GM21390 (cell line): ENCODE measurements around the gene CYSTM1.

ENCODE experiments used
- ATAC-seq: cut with Tn5 transposase; IDR thresholded peaks from one replicate; pipeline ENCODE4 v1.9.1; 2021; ENCODE audit not compliant: unreplicated experiment

The CYSTM1 gene

DNA sequence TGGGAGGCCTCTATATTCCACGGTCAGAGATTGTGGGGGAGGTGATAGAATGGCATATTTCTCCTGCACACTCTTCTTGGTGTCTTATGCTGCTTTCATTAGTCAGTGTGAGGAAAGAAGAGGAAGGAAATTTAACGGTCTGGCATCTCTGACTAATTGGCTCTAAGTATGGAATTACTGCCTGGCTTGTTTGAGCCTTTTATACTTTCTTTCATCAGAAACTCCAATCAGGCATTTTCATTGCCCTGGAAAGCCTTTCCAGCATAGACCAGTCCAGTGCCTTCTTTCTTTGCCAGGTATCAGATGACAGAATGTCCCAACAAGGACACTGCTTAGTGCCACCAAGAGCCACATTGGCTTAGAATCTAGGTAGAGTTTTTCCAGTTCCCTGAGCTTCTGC is 30.2 kb downstream of the CYSTM1 start:
- no peak for ATAC-seq

DNA sequence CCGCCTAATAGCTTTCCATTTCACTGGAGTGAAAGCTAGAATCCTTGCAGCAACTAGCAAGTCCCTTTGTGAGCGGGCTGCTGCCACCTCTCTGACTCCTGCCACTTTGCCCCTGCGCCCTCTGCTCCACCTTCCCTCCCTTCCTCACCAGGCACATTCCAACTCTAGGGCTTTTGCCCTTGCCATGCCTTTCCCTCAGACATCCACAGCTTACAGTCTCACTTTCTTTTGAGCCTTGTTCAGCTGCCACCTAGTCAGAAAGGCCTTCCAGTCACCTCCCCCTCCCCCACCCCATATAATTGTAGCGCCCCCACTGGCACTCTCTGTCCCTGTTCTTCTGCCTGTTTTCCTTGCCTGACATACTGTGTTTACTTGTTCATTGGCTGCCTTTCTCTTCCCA is 31.0 kb downstream of the CYSTM1 start:
- ATAC-seq = no peak

DNA sequence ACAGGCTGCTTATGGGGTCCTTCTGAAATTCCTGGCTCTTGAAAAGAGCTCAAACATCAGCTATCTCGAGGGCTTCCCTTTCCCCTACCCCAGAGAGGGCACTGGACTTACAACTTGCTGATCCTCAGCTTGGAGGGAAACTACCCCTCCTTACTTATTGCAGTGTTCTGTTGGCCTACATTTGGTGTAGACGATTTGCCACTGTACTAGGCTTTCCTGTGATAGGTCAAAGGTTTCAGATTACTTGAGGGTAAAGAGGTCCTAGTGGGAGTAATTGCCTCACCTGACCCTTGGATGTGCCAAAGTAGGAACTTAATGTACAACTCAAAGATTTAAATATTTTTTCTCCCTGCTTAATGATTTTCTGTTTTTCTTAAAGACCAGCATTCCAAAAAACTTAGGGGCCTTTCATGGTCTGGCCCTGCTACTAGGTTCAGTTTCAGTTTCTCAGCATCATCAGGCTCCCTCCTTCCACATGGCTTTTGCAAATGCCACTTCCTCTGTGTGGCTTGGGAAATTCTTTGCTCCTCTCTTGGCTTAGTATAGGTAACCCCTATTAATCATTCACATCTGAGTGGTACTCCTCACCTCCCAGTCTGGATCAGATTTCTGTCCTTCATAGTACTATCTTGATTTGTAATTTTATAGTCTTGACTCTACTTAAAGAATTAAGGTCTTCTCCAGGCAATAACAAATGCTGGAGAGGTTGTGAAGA is 32.4 kb downstream of the CYSTM1 start:
- ATAC-seq = peak; percentile 69

DNA sequence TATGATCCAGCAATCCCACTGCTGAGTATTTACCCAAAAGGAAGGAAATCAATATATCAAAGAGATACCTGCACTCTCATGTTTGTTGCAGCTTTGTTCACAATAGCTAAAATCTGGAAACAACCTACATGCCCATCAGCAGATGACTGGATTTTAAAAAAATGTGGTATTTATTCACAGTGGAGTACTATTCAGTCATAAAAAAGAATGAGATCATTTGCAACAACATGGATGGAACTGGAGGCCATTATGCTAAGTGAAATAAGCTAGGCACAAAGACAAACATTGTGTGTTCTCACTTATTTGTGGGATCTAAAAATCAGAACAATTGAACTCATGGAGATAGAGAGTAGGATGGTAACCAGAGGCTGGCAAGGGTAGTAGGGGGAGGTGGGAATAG is 33.1 kb downstream of the CYSTM1 start:
- ATAC-seq = no peak

DNA sequence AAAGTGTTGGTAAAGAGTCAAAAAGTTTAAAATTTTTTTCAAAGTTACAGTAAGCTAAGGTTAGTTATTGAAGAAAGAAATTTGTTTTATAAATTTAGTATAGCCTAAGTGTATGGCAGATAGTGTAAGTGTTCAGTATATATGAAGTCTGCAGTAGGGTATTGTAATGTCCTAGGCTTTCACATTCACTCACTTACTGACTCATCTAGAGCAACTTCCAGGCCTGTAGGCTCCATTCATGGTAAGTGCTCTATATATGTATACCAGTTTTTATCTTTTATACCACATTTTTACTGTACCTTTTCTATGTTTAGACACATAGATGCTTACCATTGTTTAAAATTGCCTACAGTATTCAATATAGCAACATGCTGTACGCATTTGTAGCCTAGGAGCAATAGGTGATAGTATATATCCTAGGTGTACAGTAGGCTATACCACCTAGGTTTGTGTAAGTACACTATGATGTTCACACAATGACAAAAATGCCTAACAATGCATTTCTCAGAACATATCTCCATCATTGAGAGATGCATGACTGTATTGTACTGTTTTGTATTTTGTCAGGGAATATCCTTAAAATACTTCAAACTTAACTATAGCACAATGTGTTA is 38.5 kb downstream of the CYSTM1 start:
- peak; percentile 81 for ATAC-seq

DNA sequence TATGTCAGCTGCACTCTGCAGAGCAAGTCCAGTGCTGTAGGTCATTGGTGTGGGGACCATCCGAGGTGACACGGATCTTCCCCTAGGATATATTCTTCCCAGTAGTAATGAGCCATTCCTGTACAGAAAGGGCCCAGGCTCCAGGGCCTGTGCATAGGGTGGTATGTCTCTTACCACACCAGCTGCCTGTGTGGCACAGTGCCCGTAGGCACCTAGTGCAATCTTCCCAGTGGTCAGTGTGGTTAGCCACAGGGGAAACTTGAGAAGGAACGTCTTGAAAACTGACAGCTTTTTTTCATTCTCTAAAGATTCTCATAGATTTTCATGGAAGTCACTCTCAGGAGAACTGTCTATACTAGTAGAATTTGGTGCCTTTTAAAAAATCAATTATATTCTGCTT is 39.8 kb downstream of the CYSTM1 start:
- no peak for ATAC-seq

DNA sequence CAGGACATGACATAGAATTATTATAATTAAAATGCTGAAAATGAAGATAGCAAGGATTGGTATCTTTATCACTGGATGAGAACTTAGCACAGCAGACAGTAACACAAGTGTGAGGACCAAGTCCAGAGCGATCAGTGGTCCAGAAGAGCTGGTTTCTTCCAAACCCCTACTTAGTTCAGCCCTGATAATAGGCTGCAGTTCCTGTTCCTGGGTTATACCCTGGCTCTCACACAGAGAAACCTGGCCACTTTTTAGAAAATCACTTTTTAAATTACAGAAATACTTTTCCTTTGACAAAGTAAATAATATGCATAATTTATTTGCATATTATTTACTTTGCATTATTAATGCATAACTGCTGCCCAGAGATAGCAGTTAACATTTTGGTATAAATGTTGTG is 40.3 kb downstream of the CYSTM1 start:
- ATAC-seq = no peak

DNA sequence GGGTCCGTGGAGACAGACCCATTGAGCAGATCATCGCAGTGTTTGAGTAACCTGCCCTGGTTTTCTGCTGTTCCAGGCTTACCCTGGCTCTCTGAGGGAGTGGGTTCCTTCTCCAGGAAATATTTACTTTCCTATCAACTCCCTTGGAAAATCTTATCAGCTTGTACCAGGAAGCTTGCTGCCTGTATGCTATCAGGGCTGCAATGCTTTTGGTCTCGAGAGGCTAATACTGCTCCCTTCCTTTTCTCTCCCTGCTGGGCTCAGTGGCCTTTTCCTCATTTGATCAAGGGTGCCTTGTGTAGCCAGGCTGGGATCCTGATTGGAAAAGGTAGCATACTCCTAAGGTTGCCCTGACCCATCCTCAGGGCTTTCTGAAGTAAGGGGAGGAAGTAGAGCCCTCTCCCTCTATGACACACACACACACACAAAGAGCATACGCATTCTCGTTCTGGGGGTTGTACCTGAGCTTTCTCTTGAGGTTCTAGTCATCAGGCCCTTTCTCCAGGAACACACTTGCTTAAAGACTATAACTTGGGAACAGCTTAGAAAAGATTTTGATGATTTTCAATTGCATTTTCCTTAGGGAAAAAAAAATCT is 41.6 kb downstream of the CYSTM1 start:
- ATAC-seq = no peak

DNA sequence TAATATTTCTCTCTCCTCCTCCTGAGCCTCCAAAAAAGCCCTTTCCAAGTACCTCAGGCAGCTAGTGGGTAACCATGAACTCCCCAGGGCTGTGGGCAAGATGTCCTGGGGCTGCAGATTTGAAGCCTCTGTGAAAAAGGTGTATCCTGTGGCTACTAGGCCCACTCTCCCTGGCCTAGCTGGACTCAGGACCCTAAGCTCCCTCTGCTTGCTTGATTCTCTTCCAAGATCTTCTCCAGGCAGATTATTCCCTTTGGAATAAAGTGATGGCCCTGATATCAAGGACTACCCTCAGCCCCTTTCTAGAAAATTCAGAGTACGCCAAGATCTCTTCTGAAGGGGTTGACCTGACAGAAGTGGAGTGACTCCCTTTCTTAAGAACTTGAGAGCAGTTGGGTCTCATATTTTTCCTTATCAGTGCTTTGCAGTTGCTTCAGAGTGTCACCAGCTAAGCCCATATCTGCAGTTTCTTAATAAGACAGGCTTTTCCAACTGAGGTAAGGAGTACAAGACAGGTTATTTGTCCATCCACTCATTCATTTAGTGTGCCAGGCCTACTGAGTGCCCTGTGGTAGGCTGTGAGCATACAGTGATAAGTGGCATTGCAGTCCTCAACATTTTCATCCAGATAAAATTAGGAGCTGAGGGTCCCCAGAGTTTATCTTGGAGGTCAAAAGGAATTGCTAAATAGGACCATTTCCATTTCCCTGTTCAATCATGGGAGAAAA is 42.5 kb downstream of the CYSTM1 start:
- ATAC-seq = no peak

DNA sequence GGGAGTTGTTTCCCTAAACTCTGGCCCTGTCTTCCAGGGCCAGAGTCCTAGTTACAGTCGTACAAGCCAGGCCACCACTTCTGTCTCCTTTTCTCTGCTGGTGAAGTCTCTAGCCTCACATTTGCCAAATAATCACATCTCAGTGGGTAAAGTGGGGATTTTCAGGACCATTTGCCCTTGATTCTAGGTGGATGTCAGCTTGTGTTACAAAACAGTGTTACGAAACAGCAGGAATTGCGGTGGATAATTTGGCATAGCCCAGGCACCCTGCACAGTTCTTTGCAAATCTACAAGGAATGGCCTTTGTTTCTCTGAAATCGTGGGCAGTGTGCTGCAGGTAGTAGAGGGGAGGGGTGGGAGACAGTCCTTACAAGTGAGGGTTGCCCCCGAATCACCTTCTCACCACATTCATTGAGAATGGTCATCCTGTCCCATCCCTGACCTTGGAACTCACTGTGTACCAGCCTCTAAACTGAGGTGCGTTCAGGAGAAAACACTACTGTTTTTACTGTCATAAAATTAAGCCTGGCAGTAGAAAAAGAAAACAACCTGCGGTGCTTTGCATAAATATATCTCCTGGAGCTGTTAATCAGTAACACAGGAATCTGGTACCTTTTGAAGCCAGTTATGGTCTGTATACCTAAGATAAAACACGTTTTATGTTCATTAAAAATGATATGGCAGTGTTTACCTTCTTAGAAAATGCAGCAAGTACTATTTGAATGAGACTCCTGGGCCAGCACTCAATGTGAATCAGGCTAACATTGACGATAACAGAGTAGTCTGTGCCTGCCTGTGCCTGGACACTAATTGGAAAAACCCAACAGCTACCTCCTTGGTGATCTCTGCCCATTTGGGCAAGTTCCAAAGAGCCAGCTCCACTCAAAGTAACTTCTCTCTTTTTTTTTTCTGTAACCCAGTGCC is 44.3 kb downstream of the CYSTM1 start:
- no peak for ATAC-seq

DNA sequence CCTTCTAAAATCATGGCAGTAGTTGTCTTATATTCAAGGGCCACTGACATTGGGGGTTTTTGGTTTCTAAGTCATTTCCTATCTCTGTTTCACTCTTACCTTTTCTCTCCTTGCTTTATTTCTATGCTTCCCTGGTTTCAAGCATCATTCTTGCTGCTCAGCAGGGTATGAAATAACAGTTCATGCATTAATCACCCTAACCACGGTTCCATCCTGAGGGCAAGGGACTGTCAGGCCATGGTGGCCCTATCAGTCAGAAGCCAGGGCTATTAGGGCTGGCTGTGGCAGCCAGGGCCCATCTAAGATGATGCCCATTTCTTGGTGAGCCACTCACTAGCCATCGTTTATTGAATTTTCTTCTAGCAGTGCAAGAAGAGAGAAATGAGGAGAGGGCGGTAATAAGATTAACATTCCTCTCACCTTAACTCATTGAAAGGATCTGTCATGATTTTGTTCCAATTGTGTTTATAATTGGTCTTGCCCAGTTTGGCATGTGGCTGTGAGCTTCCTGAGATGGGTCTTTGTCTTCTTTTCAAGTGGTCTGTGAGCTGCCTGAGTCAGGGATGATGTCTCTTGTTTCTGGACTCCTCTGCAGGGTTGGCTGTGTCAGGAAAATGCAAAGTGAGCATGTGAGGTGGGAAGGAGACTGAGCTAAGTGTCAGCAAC is 45.2 kb downstream of the CYSTM1 start:
- ATAC-seq = peak; percentile 71

DNA sequence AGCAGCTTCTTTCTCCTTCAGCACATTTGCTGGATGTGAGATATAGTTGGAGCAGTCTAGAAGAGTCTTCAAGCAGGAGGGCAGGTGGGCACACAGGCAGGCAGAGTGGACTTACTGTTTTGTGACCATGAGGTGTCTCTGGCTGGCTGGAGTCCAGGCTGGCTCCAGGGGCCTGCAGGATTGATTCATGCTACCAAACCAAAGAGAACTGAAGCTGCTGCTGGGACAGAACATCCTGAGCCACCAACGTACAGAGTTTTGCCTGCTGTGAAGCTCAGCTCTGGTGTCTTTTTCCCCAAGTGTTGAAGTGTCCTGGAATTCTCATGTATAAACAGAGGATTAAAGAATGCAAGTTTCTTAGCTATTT is 45.7 kb downstream of the CYSTM1 start:
- ATAC-seq = no peak

DNA sequence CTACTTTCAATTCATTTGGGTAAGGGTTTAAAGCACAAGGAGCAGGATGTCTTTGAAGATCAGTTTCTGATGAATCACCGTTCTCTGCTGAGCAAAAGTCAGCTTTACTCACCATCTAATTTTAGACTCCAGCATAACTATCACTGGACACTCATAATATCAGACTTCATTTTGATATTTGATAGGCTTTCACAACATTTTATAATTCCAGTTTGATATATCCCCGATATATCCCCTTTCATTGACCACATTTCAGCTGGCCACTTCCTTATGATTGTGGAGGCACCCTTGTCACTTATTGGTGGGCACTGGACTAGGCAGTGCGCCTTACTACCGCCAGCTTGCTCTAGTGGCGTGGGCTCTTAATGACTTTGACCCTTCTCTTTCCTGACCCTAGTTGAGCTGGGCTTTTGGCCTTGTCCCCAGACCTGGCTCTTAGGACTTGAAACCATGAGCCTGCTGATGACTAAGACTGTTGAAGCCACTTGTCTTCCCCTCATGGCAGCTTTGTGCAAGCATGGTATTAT is 46.8 kb downstream of the CYSTM1 start:
- ATAC-seq = no peak

DNA sequence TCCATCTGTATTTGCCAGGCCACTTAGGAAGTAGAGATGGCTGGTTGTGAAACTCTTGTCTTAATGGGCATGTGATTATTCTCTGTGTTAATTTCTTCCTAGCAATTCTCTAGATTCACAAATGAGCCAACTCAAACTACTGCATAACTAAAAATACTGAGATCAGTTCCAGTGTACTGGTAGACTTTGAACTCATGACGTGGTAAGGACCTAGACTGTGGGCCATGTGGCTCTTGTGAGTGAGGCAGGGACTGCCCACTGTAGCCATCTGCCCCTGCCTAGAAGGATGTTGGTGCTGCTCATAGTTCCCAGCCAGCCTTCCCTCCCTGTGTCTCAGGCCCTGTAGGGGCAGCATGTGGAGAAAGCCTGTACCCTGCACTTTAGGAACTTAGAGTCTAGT is 47.4 kb downstream of the CYSTM1 start:
- no peak for ATAC-seq

DNA sequence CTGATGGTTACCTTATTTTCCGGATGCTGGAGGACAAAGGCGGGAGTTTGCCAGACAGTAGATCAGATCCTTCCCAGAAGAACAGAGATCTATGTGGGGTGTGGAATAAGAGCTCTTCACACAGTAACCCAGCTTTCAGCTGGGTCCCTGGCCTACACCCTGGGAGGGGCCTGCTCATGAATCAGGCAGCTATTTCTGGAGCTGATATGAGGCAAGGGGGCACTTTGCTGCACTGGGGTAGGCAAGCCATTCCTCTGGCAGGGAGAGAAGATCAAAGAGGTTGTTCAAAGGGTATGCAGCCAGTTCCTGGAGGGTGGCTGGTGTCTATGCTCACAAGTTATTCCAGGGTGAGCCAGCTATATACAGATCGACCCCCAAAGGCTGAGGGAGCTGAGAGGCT is 48.6 kb downstream of the CYSTM1 start:
- ATAC-seq = no peak

DNA sequence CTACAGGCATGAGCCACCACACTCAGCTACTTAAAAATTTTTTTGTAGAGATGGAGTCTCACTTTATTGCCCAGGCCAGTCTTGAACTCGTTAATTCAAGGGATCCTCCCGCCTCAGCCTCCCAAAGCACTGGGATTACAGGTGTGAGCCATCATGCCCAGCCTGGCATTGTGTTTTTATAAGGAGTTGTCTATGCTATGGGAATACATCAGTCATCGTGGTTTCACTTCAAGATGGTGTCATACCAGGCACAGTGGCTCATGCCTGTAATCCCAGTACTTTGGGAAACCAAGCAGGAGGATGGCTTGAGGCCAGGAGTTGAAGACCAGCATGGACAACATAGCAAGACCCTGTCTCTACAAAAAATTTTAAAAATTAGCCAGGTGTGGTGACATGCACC is 49.7 kb downstream of the CYSTM1 start:
- no peak for ATAC-seq

DNA sequence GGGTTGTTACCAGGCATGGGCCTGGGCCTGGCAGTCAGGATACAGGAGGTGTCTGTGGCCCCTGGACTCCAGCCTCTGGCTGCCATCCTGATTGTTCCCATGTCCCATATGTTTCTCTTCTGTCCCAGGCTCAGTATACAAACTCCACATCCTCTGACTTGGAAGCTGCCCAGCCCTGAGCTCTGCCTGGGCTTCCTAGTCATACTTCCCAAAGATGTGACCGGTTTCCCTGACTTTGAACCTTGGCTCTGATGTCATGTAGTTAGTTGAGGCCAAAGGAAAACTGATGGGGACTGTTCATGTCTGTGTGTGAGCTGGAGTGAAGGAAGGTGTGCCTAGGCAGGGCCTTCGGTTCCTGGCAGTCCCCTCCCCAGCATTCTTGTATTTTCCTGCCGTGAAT is 50.4 kb downstream of the CYSTM1 start:
- no peak for ATAC-seq

DNA sequence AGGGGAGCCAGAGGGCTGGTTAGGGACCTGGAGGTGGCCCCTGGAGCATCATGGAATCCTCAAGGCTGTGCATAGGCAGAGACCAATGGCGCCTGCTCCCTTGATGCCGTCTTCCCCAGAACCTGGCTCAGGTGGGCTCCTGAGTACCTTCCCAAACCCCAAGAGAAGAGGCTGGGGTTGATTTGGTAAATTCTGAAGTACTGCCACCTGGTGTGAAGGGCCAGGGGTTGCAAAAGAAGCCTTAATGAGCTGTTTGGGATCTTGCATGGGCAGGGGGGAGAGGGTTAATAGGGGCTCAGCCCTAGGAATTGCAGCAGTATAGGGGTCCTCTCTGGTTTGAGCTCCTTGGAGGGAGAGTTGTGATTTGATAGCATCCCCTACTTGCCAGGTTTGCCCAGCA is 52.1 kb downstream of the CYSTM1 start:
- no peak for ATAC-seq

DNA sequence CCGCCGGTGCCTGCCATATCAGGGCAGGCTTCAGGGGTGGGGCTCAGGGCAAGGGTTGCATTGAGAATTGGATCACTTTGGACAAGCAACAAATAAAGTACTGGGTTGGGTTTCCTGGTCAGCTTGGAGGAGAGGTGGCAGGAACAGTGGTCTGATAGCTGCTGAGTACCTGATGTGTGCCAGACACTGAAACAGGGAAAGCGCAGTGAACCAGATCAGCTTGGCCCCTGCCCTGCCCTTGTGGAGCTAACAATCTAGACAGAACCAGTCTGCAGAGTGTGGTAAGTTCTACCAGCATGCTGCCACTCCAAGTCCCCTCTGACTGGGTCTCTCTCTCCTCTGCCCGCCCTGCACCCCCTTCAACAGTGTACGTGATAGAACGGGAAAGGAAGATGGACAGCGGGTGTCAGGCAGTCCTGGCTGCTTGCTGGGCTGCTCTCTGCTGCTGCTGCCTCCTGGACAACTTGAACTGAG is 53.4 kb downstream of the CYSTM1 start:
- ATAC-seq = no peak

DNA sequence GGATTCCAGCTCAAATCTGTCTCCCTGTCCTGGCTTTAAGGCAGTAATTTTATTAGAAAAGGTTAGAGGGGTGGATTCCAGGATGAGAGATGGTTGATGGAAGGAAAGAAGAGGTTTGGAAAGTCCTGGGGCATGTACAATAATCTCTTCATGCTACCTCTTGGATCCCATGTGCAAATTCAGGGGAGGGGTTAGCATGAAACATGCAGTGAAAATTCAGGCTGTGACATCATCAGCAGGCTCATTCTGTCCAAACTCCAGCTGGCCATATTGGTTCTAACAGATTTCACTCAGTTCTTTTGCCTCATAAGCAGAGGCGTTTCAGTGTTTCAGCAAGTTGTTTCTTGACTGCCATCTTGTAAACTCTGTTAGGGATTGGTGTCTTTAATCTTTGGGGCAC is 55.4 kb downstream of the CYSTM1 start:
- no peak for ATAC-seq
